ENCODE data around the gene HOXC11.

DNA sequence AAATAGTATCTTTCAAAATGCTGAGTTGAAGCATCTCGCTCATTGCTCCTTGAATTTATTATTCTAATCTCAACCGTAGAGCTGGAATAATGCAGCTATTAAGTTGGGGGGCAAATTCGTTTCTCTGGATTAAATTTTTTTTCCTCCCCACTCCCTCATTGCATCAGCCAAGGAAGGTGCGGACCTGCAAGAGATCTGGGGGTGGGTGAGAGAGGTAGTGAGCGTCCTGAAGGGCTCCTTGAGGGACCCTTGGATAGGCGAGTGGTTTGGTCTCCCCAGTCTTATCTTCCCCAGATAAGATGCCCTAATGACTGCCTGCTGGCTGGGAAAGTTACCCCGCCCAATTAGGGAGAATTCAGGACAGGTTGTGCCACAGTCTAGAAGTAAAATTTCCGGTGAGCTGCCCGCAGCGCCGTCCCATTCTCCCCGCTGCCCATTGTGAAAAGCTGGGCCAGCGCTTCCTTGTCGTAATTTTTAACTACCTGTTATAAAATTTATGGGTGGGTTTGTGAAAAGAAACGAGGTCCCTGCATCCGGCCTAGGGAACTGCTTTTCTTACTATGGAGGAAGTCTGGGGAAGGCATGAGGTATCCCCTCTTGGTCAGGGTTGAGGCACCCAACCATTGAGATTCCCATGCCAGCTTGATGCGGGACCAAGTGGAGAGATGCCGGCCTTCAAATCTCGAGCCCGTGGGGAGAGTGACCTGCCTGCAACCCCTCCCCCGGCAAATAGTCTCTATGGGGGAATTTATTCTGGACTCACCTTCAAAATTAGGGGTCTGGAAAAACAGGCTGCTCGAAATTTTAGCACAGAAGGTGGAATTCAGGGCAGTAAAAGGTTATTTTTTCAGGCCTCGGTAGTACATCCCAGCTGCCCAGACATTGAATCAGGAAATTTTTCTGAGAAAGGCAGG, 42.3 kb downstream of the HOXC11 start:
- TF ChIP-seq POLR2AphosphoS5 (IDR thresholded peaks at IDR 0.05; ENCODE audit: low read depth, low read length), result no peak
- no peak for TF ChIP-seq POLR2A (IDR thresholded peaks at IDR 0.05; ENCODE audit: low read depth, low read length)

Data from GM12892 (cell line).